NCI-H146 treated with DMSO at 0.1 percent for 48 hours (cell line): ENCODE measurements around the gene NT5C2.
A peak's percentile ranks its signal among the peaks of the same experiment; 100 is the strongest.
"Not testable (repeated sequence)": the region's sequence is repeated elsewhere in the genome, so short reads cannot be mapped to it uniquely, and the experiment has no call there.

ENCODE experiments used
- DNase-seq: peaks from one replicate; lab custom pipeline; 2025; ENCODE audit not compliant: unreplicated experiment; lab: John Stamatoyannopoulos, UW

The NT5C2 gene

DNA sequence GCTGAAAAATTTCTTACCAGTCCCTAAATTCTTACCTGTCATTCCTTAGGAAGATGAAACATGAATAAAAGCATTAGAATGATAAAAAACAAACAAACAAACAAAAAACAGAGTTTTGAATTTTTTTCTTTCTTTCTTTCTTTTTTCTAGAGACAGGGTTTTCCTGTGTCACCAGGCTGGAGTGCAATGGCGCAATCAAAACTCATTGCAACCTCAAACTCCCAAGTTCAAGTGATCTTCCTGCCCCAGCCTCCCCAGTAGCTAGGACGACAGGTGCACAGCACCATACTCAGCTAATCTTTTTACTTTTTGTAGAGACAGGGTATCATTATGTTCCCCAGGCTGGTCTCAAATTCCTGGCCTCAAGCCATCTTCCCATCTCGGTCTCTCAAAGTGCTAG is 26.5 kb downstream of the NT5C2 start:
- no peak for DNase-seq

DNA sequence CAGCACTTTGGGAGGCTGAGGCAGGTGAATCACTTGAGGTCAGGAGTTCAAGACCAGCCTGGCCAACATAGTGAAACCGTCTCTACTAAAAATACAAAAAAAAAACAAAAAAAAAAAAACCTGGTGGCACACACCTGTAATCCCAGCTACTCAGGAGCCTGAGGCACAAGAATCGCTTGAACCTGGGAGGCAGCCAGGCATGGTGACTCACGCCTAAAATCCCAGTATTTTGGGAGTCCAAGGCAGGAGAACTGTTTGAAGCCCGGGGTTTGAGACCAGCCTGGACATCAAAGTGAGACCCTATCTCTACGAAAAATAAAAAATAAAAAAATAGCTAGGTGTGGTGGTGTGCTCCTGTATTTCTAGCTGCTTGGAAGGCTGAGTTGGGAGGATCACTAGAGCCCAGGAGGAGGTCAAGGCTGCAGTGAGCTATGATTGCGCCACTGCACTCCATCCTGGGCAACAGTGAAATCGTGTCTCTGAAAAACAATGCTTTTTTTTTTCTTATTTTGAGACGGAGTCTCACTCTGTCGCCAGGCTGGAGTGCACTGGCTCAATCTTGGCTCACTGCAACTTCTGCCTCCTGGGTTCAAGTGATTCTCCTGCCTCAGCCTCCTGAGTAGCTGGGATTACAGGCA is 29.2 kb downstream of the NT5C2 start:
- not testable (repeated sequence) for DNase-seq

DNA sequence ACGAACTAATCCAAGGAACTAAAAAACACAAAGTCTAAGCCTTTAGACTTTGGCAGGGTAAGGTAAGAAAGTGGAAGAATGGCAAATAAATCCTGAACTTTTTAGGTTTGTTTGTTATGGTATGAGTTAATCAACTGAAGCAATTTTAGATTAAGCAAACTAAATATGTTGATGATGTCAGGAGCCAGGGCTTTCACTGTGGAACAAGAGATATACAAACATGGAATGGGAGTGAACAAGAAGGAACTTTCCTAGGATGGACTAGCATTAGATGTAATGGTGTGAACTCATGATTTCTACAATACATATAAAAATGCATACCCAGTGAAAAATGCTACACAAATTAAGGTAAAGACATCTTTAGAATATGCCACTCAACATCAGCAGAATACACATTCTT is 35.8 kb downstream of the NT5C2 start:
- no peak for DNase-seq

- no peak for DNase-seq
Observed at GRCh38 chr10:103155471-103156085, 37.5 kb downstream of the NT5C2 start.

GRCh38 chr10:103154521-103155299 is 38.4 kb downstream of the NT5C2 start:
- DNase-seq, result peak; percentile 5

- peak; percentile 8 for DNase-seq
Observed at GRCh38 chr10:103153302-103154197, 39.5 kb downstream of the NT5C2 start.

- DNase-seq, result no peak
Observed at GRCh38 chr10:103149991-103150622, 43.0 kb downstream of the NT5C2 start.

- DNase-seq, result no peak
Observed at GRCh38 chr10:103147645-103148044, 45.4 kb downstream of the NT5C2 start.

GRCh38 chr10:103145860-103146466 is 47.1 kb downstream of the NT5C2 start:
- DNase-seq, result no peak

DNA sequence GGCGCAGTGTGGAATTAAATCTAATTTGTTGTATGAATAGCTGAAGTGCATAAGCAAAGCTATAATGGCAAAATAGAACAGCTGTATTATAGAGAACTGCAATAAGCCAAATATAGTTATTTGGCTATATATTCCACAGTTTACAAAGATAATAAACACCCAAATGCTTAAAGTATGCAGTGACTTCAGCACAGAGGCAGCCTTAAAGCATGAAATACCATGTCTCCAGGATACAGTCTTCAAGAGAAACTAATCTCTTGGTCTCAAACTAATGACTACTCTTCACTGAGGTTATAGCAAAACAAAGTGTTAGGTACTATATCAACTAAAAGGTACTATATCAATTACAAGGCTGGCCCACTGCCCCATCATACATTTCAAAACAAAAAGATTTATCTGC is 48.0 kb downstream of the NT5C2 start:
- no peak for DNase-seq

DNA sequence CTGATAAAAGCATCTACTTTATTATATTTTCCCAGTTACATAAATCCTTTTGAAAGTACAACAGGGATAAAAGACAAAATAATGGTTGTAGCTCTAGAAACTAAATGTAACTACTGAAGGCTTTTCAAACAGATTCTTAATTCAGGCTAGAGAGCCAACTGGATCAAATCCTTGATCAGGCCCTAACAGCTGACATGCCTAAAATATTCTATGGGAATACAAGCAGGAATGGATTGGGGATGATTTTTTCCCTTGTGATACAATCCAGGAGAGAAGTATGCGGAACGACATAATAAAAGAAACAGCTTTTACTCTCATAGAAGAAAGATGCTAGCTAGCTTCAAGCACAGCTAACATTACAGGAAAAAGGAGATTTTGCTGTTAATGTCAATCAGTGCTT is 49.0 kb downstream of the NT5C2 start:
- DNase-seq, result no peak

GRCh38 chr10:103143641-103144040 is 49.4 kb downstream of the NT5C2 start:
- DNase-seq, result not testable (repeated sequence)

DNA sequence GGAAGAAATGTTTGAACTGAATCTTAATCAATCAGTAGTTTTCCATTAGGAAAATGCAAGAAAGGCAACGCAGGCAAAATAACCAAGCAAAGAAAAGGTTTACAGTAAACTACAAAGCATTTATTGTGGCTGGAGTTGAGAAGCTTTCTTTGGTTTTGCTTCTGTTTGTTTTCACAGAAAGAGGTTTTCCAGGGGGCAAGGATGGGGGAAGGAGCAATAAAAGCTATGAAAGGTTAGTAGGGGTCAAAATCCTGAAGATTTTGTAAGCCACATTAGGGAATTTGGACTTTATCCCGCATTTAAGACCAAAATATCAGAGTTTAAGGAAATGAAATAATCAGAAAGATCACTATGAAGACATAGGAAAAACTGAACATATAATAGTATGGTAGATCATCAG is 51.1 kb downstream of the NT5C2 start:
- DNase-seq, result no peak

GRCh38 chr10:103140469-103140868 is 52.6 kb downstream of the NT5C2 start:
- peak; percentile 76 for DNase-seq

DNA sequence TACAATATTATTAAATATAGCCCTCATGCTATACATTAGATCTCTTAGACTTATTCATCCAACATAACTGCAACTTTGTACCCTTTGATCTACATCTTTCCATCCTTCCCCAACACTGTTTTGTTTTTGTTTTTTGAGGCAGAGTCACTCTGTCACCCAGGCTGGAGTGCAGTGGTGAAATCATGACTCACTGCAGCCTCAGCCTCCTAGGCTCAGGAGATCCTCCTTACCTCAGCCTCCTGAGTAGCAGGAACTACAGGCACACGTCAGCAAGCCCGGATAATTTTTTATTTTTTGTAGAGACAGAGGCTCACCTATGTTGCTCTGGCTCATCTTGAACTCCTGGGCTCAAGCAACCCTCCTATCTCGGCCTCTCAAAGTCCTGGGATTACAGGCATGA is 53.3 kb downstream of the NT5C2 start:
- no peak for DNase-seq

- DNase-seq, result not testable (repeated sequence)
Observed at GRCh38 chr10:103135168-103135567, 57.9 kb downstream of the NT5C2 start.

DNA sequence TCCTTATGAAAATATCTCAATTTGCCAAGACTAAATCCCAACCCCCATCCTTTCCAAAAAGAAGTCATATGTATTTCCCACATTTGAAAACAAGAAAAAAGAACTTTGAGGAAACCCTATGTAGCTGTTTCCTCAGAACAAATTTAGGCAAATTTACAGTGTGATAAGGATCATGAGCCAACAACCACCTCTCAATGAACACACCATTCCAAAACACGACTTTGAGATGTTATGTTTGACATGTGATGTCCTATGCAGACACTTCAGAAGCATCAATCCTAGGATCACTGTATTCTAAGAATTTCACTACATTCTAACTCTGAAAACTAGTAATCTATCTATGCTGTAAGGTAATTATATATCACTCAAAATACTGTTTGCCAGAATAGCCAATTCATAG is 62.2 kb downstream of the NT5C2 start:
- DNase-seq, result no peak

DNA sequence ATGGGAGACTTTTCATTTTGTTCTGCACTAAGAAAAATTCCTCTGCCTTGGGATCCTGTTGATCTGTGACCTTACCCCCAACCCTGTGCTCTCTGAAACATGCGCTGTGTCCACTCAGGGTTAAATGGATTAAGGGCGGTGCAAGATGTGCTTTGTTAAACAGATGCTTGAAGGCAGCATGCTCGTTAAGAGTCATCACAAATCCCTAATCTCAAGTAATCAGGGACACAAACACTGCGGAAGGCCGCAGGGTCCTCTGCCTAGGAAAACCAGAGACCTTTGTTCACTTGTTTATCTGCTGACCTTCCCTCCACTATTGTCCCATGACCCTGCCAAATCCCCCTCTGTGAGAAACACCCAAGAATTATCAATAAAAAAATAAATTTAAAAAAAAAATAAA is 62.9 kb downstream of the NT5C2 start:
- DNase-seq, result not testable (repeated sequence)

- no peak for DNase-seq
Observed at GRCh38 chr10:103127241-103127640, 65.8 kb downstream of the NT5C2 start.
